Sigmoid colon (tissue), 4 donors: ENCODE results near the gene ETV1.

ENCODE experiments used
- CTCF ChIP-seq, 4 experiments: fragments of 450-650 bp in 3 of 4; fragments of 200-600 bp in 1 of 4; IDR thresholded peaks; one replicate each; pipeline ENCODE4 v1.5.1; 2016 to 2019; ENCODE audit warnings: antibody characterized with exemption in 4 of 4, mild to moderate bottlenecking in 3 of 4, moderate library complexity in 2 of 4
- EP300 ChIP-seq, 4 donors: sonication (generic); formaldehyde crosslinking; IDR thresholded peaks; one replicate each; pipeline ENCODE4 v1.6.1; 2017; ENCODE audit warnings: antibody characterized with exemption in 4 of 4
- POLR2A ChIP-seq, 2 donors: fragments of 450-650 bp; IDR thresholded peaks; one replicate each; pipeline ENCODE4 v1.6.1; 2016; ENCODE audit warnings: antibody characterized with exemption in 2 of 2, mild to moderate bottlenecking in 2 of 2, moderate library complexity in 2 of 2
- POLR2AphosphoS5 ChIP-seq, 4 donors: sonication (generic); formaldehyde crosslinking; IDR thresholded peaks; one replicate each; pipeline ENCODE4 v1.6.1; 2017; ENCODE audit warnings: antibody characterized with exemption in 4 of 4

DNA sequence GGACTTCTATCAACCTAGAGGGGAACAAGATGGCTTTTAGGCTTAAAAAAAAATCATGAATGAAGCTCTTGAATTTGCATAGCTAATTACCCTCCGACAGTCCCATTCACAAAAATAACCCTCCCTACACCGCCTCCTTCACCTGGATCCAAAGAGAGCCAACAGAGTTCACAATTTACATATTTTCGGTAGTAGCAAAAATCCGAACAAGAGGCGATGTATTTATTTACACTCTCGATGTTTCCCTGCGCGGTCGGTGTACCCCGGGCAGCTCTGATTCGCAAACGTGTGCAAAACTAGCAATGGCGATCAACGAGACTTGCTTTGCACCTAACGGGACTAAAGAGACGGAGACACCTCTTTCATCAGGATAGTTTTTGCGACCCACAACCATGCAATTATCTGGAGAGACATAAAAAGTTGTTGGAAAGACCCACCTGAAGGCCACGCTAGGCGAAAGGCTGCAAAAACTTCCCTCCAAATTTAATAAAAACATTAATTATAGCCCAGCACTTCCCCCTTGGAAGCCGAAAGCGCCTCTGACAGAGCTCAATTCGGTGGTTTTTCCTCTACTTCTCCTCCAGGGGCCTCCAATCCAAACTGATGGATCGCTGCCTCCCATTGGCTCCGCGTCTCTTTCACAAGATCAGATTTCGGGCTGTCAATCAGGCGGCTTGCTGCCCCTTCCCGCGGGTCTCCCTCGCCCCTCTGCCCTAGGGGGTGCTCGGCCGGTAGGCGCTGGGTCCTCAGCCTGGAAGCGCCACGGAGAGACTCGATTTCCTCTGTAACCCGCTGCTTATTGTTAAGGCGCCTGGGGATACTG is at the start of gene ETV1:
- TF ChIP-seq CTCF (IDR thresholded peaks at IDR 0.05) (peak in 2 of 4 experiments; percentile 7 to 23), EP300 (IDR thresholded peaks at IDR 0.05) (no peak), POLR2A (IDR thresholded peaks at IDR 0.05) (no peak), POLR2AphosphoS5 (IDR thresholded peaks at IDR 0.05) (peak in 1 of 4 donors; percentile 24)
